ENCODE results near the gene PAH.

DNA sequence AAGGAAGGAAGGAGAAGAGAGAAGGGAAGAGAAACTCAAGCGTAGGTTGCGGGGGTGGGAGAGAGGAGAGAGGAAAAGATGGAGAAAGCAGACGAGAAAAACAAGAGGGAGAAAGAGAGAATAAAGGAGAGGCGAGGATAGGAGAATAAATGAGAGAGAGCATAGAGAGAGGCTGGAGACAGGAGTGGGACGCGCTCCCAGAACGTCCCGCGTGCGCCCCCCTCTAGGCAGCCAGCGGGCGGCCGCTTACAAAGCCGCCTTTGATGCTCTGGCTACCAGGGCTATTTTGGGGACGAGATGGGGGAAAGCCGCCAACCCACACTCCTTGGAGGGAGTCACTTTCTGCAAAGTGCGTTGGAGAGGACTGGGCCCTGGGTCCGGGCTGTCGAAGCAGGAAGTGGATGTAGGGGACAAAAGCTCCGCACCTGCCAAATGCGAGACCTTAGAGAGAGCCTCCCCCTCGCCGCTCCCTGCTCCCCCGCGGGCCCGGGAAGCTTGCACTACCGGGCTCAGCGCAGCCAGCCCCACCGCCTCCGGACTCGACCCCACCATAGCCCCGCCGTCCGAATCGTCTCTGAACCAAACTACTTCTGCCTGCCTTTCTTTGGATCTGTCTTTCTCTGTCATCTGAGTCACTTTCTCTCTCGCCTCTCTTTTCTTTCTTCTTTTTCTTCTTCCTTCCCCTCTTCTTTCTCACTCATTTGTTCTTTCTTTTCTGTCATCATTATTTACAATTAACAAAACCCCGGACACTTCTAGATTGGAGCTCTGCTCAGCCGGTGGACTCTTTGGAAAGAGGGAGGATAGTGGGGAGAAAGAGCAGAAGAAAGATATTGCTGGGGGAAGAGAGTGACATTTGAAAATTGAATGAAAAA lies 48.5 kb upstream of the PAH start:
- TF ChIP-seq POLR2A (IDR thresholded peaks at IDR 0.05; ENCODE audit: low read depth): no peak
- TF ChIP-seq, protein P1, sequence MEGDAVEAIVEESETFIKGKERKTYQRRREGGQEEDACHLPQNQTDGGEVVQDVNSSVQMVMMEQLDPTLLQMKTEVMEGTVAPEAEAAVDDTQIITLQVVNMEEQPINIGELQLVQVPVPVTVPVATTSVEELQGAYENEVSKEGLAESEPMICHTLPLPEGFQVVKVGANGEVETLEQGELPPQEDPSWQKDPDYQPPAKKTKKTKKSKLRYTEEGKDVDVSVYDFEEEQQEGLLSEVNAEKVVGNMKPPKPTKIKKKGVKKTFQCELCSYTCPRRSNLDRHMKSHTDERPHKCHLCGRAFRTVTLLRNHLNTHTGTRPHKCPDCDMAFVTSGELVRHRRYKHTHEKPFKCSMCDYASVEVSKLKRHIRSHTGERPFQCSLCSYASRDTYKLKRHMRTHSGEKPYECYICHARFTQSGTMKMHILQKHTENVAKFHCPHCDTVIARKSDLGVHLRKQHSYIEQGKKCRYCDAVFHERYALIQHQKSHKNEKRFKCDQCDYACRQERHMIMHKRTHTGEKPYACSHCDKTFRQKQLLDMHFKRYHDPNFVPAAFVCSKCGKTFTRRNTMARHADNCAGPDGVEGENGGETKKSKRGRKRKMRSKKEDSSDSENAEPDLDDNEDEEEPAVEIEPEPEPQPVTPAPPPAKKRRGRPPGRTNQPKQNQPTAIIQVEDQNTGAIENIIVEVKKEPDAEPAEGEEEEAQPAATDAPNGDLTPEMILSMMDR (IDR thresholded peaks at IDR 0.05): no peak
- no peak for TF ChIP-seq POLR2AphosphoS5 (IDR thresholded peaks at IDR 0.05)

All from esophagus muscularis mucosa (tissue), 3 donors.